Iris pigment epithelial cell (primary cell): Measurements from ENCODE around the gene FIBIN.

Source experiments
- DNase-seq: peaks from one replicate; pipeline ENCODE4 v3.0.0-alpha.2; 2011; ENCODE audit warnings: low read depth

FIBIN gene

DNA sequence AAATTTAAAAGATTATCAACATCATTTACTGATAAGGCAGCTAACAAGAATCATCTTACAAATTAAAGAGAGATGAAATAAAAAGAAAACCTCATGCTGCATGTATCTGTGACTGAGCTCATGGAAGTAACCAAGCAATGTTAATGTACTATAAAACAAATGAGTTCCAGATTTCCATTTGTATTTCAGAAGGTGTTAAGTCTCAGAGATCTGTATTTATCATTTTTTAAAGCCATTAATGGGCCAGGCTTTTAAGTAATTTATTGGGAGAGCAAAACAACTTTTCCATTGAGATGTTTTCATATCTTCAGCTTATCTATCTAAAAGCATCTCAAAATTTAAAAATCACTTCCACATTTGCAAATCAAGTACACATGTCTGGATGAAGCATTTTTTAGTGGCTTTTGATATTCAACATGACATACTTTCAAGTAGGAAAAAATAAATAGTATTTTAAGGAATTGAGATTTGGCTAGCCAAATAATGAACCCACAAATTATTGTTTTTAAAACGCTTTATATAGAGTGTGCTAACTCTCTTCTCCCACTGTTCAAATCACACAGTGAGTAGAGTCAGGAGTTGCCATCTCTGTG lies 28.8 kb downstream of the FIBIN start:
- DNase-seq: no peak

DNA sequence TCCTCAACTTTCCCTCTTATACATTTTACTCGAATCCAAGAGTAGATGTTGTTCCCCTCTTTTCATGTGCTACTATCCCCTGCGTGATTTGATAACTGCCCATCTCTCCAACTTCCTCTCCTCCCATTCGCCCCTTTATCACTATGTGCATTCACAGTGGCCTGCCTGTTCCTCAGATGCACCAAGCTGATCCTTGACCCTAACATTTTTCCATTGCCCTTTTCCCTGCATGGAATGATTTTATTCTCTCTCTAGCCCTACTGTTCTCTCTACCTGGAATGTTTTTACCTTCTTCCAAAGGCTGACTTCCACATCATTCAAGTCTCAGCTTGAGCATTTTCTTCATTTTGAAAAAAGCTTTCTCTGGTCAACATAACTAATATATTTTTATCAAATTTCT lies 31.0 kb downstream of the FIBIN start:
- no peak for DNase-seq

DNA sequence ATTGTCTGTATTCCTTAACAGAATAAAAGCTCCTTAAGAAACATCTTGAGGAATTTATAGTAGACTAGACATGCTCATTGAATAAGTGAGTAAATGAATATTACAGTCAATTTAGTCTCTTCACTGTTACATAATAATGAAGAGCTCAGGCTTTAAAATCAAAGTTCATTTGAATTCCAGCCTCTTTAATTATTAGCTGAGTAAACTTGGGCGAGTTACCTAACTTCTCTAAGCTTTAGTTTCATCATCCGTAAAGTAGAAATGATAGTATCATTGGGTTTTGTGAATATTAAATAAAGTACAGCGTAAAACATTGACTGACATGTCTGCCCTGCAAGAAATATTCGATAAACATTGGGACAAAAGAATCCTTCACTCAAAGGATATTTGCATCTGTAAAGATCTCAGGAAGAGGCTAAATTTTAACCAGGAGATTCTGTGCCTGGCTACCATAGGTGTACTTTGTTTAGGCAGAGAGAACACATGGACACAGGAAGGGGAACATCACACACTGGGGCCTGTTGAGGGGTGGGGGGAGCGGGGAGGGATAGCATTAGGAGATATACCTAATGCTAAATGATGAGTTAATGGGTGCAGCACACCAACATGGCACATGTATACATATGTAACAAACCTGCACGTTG lies 31.5 kb downstream of the FIBIN start:
- DNase-seq: no peak

DNA sequence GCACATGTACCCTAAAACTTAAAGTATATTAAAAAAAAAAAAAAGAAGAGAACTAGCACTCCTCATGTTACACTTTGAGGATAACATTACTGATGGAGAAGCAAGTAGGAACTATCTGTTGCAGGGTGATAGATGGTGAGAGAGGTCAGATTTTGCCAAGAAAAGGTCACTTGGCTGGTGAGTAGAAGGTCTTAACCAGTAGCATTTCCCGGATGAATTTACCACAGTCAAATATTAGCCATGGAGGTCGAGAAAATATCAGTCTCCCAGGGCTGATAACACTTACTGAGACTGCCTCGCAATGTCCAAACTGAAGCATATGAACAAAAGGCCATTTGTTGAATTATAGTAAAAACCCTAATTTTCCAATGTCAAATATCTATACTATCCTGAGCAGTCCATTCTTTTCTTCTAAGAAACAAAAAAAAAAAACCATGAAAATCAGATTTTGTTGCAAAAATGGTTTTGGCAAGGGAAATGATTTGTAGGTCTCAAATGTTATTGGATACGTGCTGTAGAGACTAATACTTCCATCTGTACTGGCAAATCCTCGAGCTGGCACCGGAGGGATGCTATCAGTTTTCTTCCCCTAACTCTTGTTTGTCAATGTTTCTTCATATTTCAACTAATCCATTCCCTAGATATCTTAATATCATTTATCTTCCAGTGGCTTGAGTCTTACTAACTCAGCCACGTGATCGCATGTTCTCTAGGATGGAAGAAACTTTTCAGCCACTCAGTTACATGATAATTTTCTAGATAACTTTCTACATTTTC lies 32.2 kb downstream of the FIBIN start:
- DNase-seq: no peak

DNA sequence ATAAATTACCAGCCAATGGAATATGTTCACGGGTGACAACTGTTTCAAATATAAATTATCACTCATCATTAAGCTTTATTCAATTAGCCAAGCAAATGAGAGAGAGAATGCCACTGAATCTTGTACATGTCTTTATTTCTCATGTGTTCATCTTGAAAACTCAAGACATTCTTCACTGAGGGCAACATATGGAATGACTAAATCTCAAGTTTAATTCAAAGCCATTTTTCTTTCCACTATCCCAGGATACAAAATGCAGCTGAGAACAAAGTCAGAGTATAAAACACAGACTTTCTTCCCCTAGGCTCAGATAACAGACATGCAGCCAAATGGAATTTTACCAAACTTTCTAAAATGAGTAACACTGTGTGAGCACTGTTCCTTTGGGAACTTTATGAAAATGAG lies 34.7 kb downstream of the FIBIN start:
- no peak for DNase-seq

DNA sequence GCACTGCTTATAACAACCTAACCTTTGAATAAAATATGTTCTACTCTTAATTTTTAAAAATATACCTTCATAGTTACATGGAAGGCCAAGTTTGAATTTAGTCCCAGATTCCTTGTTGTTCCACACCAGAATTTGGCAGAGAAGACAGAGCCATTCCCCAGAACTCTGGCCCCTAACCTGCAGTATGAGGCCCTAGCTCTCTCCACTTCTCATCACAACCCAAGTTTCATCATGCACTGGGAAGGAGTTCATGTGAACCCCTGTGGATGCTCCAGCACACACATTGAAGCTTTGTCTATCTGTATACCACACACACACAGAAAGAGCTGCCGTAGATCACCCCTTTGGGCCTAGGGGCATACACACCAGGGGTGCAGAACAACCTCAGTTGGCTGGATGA lies 36.1 kb downstream of the FIBIN start:
- no peak for DNase-seq

DNA sequence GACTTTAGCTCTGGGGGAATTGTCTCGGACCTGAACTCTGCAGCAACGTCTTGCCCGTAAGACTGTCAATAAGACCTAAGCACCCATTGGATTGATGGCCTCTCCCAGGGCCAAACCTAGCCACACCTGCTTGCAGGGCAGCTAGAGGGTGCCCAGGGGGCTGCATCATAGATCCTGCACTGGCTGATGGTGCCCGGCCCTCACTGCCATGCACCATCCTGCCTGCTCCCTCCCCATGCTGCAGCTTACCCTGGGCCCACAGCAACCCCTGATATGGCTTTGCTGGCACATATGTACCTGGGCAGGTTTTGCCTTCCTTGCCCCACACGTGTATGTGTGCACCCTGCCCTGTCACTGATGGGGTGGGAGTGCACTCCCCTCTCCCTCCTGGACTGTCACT lies 37.8 kb downstream of the FIBIN start:
- DNase-seq: no peak

DNA sequence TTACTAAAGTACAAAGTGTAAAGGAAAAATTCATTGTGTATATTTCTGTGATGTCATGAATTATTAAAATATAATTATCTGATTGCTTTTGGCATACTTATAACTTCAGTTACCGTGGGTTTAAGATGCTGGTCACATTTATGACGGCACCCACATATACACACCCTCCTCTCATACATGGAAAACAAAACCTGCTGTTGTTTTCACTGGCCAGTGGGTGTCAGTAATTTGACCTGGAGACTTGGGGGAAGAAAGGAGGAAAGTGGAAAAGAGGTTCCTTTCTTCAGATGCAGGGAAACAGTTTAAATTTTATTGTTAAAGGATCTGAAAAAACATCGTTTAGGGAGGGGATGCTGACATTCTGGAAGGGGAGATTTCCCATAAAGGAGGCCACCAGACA lies 46.0 kb downstream of the FIBIN start:
- peak; percentile 22 for DNase-seq

DNA sequence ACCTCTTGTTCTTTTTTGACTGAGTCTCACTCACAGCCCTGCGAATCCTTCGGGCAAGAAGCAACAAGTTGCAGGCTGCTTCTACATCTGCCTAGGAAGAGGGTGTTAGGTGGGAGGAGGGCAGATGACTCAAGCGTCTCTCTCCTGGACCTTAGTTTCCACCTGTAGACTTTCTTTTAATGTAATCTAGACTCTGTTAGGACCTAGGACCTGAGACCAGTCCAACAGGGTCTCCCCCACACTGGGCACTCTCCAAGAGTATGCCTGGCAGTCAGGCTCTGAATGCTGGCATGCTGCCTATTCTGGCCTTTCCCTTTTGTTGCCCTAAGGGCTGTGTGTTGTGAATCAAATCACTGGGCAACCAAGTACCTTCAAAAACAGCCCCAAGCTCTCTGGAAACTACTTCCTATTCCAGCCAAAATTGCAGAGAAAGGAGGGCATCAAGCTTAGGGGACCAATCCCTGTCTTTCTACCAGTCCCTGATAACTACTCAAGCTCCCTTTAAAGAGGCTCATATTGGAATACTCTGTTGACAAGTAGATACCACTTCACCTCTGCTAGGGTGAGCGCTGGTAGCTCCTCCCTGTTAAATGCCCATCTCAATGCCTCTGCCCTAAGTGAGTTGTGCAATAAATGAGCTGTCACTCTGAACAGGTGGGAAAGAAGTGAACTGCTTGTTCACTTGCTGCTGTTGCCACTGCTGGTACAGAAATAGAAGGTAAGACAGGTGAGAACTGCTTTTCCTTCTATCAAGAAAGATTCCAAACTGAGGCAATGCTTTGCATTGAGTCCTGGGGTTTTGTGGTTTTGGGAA lies 46.6 kb downstream of the FIBIN start, which contains the start of gene BBOX1:
BBOX1 (plus strand) TSS at position 514 of the 814 bp plus-strand sequence. CDS start 14,616 bp downstream, outside the sequence.
- no peak for DNase-seq

DNA sequence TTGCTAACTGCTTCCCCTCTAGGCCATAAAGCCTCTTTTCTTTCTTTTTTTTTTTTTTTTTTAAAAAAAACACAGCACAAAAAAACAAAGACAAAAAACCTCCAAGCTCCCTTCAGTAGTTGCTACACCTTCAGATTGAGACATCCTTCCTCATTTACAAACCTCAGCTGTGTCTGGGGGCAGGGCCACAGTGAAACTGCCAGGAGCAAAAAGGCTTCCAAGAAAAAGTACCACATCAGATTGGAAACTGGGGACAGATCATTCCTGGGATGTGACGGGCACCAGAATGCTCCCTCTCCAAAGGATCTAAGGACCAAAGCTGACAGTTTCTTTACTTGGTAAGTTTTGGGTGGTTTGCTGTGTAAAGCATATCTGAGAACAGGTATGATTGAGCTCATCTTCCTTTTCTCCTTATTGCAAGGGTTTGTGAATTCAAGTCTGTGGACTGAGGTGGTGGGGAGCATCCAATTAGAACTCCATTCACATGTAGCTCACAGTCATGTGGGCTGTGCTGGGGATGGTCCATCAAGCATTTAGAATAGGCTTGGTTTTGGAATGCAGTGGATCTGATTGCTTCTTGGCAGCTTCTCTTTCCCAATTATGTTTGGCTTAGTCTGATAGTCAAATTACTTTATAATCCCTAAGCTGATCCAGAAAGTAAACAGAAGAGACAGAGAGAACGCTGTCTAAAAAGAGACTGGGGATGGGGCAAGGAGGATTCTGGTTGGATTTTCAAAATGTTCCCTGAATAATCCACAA lies 47.4 kb downstream of the FIBIN start:
- DNase-seq: peak; percentile 22
